ENCODE measurements around the gene TGM5. TPM values are rescaled to one million over a fixed set of nuclear protein-coding genes. Genes with fewer than 3 reads are reported as not detected.
"Not testable (repeated sequence)": the region's sequence is repeated elsewhere in the genome, so short reads cannot be mapped to it uniquely, and the experiment has no call there.

The TGM5 gene
- total RNA-seq, 1 donor from 2014 or later: not detected

- Histone ChIP-seq H3K27me3 (ENCODE audit: low read depth) (peaks cover 16% of the 10 kb centered on the region), H3K4me1 (peaks cover 6% of the 10 kb centered on the region), H3K4me3 (no peak overlapping the region), H3K9me3 (replicated peaks) (no peaks in the 10 kb centered on the region), H3K36me3 (no peaks in the 10 kb centered on the region), H3K27ac (replicated peaks) (no peak overlapping the region)
- intact Hi-C loops (cut with micrococcal nuclease): no loop called here
- peak; percentile 36 for DNase-seq
- TF ChIP-seq CTCF (IDR thresholded peaks at IDR 0.05; ENCODE audit: borderline replicate concordance): peak; percentile 76
Measured at GRCh38 chr15:43204016-43204901, 62.5 kb downstream of the TGM5 start.

GRCh38 chr15:43199945-43200488 is 66.7 kb downstream of the TGM5 start:
- Histone ChIP-seq H3K4me1 (peaks cover 27% of the 10 kb centered on the region), H3K4me3 (no peak overlapping the region), H3K27me3 (ENCODE audit: low read depth) (no peaks in the 10 kb centered on the region), H3K27ac (replicated peaks) (no peak overlapping the region), H3K9me3 (replicated peaks) (peaks cover 5% of the 10 kb centered on the region), H3K36me3 (peaks cover 35% of the 10 kb centered on the region)
- no peak for DNase-seq
- intact Hi-C loops (cut with micrococcal nuclease): no loop called here
- no peak for TF ChIP-seq CTCF (IDR thresholded peaks at IDR 0.05; ENCODE audit: borderline replicate concordance)

- H3K9me3 ChIP-seq (replicated peaks): peaks cover 5% of the 10 kb centered on the region
- DNase-seq: no peak
- intact Hi-C loops (cut with micrococcal nuclease): no loop called here
- H3K36me3 ChIP-seq: peaks cover 43% of the 10 kb centered on the region
- H3K4me3 ChIP-seq: no peak overlapping the region
- no peaks in the 10 kb centered on the region for H3K27me3 ChIP-seq (ENCODE audit: low read depth)
- H3K27ac ChIP-seq (replicated peaks): no peak overlapping the region
- no peak for TF ChIP-seq CTCF (IDR thresholded peaks at IDR 0.05; ENCODE audit: borderline replicate concordance)
- H3K4me1 ChIP-seq: peaks cover 32% of the 10 kb centered on the region
Measured at GRCh38 chr15:43198992-43199391, 67.7 kb downstream of the TGM5 start.

- H3K27ac ChIP-seq (replicated peaks); intact Hi-C loops (cut with micrococcal nuclease); DNase-seq; H3K27me3 ChIP-seq (ENCODE audit: low read depth); H3K9me3 ChIP-seq (replicated peaks); H3K4me3 ChIP-seq: not testable (repeated sequence)
- H3K36me3 ChIP-seq: peaks cover 44% of the 10 kb centered on the region
- H3K4me1 ChIP-seq: peaks cover 32% of the 10 kb centered on the region
Measured at GRCh38 chr15:43198556-43198955, 68.2 kb downstream of the TGM5 start.

GRCh38 chr15:43197773-43198172 is 69.0 kb downstream of the TGM5 start:
- intact Hi-C loops (cut with micrococcal nuclease); DNase-seq; H3K4me3 ChIP-seq; H3K27ac ChIP-seq (replicated peaks); H3K9me3 ChIP-seq (replicated peaks); H3K27me3 ChIP-seq (ENCODE audit: low read depth): not testable (repeated sequence)
- Histone ChIP-seq H3K4me1 (peaks cover 37% of the 10 kb centered on the region), H3K36me3 (peaks cover 52% of the 10 kb centered on the region)

- no peak for TF ChIP-seq CTCF (IDR thresholded peaks at IDR 0.05; ENCODE audit: borderline replicate concordance)
- no peaks in the 10 kb centered on the region for H3K27me3 ChIP-seq (ENCODE audit: low read depth)
- H3K4me3 ChIP-seq: no peak overlapping the region
- peaks cover 60% of the 10 kb centered on the region for H3K36me3 ChIP-seq
- H3K9me3 ChIP-seq (replicated peaks): peaks cover 5% of the 10 kb centered on the region
- peaks cover 37% of the 10 kb centered on the region for H3K4me1 ChIP-seq
- no peak for DNase-seq
- H3K27ac ChIP-seq (replicated peaks): peak overlapping the region; percentile 53
- intact Hi-C loops (cut with micrococcal nuclease): no loop called here
Measured at GRCh38 chr15:43196760-43197548, 69.8 kb downstream of the TGM5 start.
